HepG2 (cell line): Measurements from ENCODE around the gene CIAO2B. TPM values are rescaled to one million over a fixed set of nuclear protein-coding genes. Genes with fewer than 3 reads are reported as not detected.
A peak's percentile ranks its signal among the peaks of the same experiment; 100 is the strongest.

Experiments
- AGO1 ChIP-seq: fragments of 200-400 bp; formaldehyde crosslinking; IDR thresholded peaks from 2 replicates; pipeline ENCODE4 v1.6.1; 2017; ENCODE audit warnings: mild to moderate bottlenecking, low read depth, low read length, moderate library complexity; ENCODE audit not compliant: poor library complexity, severe bottlenecking
- ATF7-NPFF ChIP-seq: sonication (generic); formaldehyde crosslinking; IDR thresholded peaks from 2 replicates; pipeline ENCODE4 v1.8.1; 2023; ENCODE audit warnings: mild to moderate bottlenecking, low read depth, missing genetic modification reagents, moderate library complexity
- BRCA1 ChIP-seq: sonication (generic); formaldehyde crosslinking; IDR thresholded peaks from 2 replicates; pipeline ENCODE4 v1.4.0; 2020; ENCODE audit warnings: missing genetic modification reagents
- DPF2 ChIP-seq: sonication (generic); formaldehyde crosslinking; IDR thresholded peaks from 2 replicates; pipeline ENCODE4 v1.4.0; 2020; ENCODE audit warnings: mild to moderate bottlenecking, low read depth, missing genetic modification reagents, borderline replicate concordance
- ESRRA ChIP-seq: sonication (generic); formaldehyde crosslinking; IDR thresholded peaks from 2 replicates; pipeline ENCODE4 v1.5.1; 2020; ENCODE audit warnings: mild to moderate bottlenecking, low read depth, missing genetic modification reagents
- FOXM1 ChIP-seq: sonication (generic); formaldehyde crosslinking; IDR thresholded peaks from 2 replicates; pipeline ENCODE4 v1.5.0; 2020; ENCODE audit warnings: missing genetic modification reagents
- HDAC1 ChIP-seq: sonication (generic); formaldehyde crosslinking; IDR thresholded peaks from 2 replicates; pipeline ENCODE4 v1.5.1; 2020; ENCODE audit warnings: mild to moderate bottlenecking, missing genetic modification reagents
- KLF6 ChIP-seq: IDR thresholded peaks from 2 replicates; pipeline ENCODE4 v1.8.0; 2016; ENCODE audit warnings: missing biosample characterization, missing genetic modification reagents
- MIER2 ChIP-seq: IDR thresholded peaks from 2 replicates; pipeline ENCODE4 v1.6.1; 2016; ENCODE audit warnings: missing biosample characterization, missing genetic modification reagents
- PCBP1 ChIP-seq: fragments of 200-400 bp; formaldehyde crosslinking; IDR thresholded peaks from 2 replicates; pipeline ENCODE4 v1.6.1; 2017; ENCODE audit warnings: mild to moderate bottlenecking, low read depth, low read length, borderline replicate concordance
- SP4 ChIP-seq: sonication (generic); formaldehyde crosslinking; IDR thresholded peaks from 2 replicates; pipeline ENCODE4 v1.8.1; 2023; ENCODE audit warnings: mild to moderate bottlenecking, missing genetic modification reagents
- TOE1 ChIP-seq: sonication (generic); formaldehyde crosslinking; IDR thresholded peaks from 2 replicates; pipeline ENCODE4 v1.4.0; 2020; ENCODE audit warnings: mild to moderate bottlenecking, missing genetic modification reagents
- ZNF121 ChIP-seq: sonication (generic); formaldehyde crosslinking; IDR thresholded peaks from 2 replicates; pipeline ENCODE4 v1.5.0; 2020; ENCODE audit warnings: mild to moderate bottlenecking, missing genetic modification reagents
- ZNF451 ChIP-seq: sonication (generic); formaldehyde crosslinking; IDR thresholded peaks from 2 replicates; pipeline ENCODE4 v1.5.0; 2020; ENCODE audit warnings: mild to moderate bottlenecking, missing genetic modification reagents
- ZNF619 ChIP-seq: sonication (generic); formaldehyde crosslinking; IDR thresholded peaks from 2 replicates; pipeline ENCODE4 v1.4.0; 2020; ENCODE audit warnings: mild to moderate bottlenecking, missing genetic modification reagents
- ZNF788 ChIP-seq: sonication (generic); formaldehyde crosslinking; IDR thresholded peaks from 2 replicates; pipeline ENCODE4 v1.5.0; 2020; ENCODE audit warnings: mild to moderate bottlenecking, missing genetic modification reagents, borderline replicate concordance
- ZNF792 ChIP-seq: IDR thresholded peaks from 2 replicates; pipeline ENCODE4 v1.6.1; 2016
- ZNF883 ChIP-seq: sonication (generic); formaldehyde crosslinking; IDR thresholded peaks from 2 replicates; pipeline ENCODE4 v1.5.1; 2020; ENCODE audit warnings: mild to moderate bottlenecking, missing genetic modification reagents; ENCODE audit errors: not compliant biosample characterization
- ZSCAN22 ChIP-seq: sonication (generic); formaldehyde crosslinking; IDR thresholded peaks from 2 replicates; pipeline ENCODE4 v1.4.0; 2020; ENCODE audit warnings: mild to moderate bottlenecking, missing genetic modification reagents
- ZSCAN9 ChIP-seq: IDR thresholded peaks from 2 replicates; pipeline ENCODE4 v1.6.1; 2016; ENCODE audit warnings: borderline replicate concordance
- polyA plus RNA-seq, 8 experiments: library from polyadenylated mRNA; depleted of rRNA in 3 of 8; stranded (reverse) in 7 of 8; unstranded in 1 of 8; fragments of >200 nt; fragmentation: Illumina TruSeq in 4 of 8; extraction: Trizol in 4 of 8; gene quantifications; 2 replicates each; pipeline versions ENCODE4 v1.2.1 to v1.2.3, GENCODE V29; 2011 to 2016; ENCODE audit warnings: low read depth in 4 of 8, missing spikeins in 1 of 8, mixed read lengths in 1 of 8; ENCODE audit not compliant: insufficient read depth in 1 of 8
- total RNA-seq, 5 experiments: library from RNA; depleted of rRNA; stranded (reverse); fragments of >200 nt; fragmentation: Illumina TruSeq; extraction: Trizol; gene quantifications; 2 replicates each; pipeline ENCODE4 v1.2.3, GENCODE V29; 2016; ENCODE audit warnings: low read depth in 1 of 5
- TF ChIP-seq, protein P1 (sequence below): sonication (generic); formaldehyde crosslinking; IDR thresholded peaks from 2 replicates; pipeline ENCODE4 v1.8.1; 2022; ENCODE audit warnings: low read depth, mild to moderate bottlenecking, missing genetic modification reagents
- TF ChIP-seq, protein P2 (sequence below): sonication (generic); formaldehyde crosslinking; conservative IDR thresholded peaks from 2 replicates; pipeline ENCODE4 v1.4.0; 2020; ENCODE audit warnings: missing genetic modification reagents
- TF ChIP-seq, protein P3 (sequence below): sonication (generic); formaldehyde crosslinking; IDR thresholded peaks from 2 replicates; pipeline ENCODE4 v1.4.0; 2020; ENCODE audit warnings: low read depth, mild to moderate bottlenecking, missing genetic modification reagents
- TF ChIP-seq, protein P4 (sequence below): sonication (generic); formaldehyde crosslinking; IDR thresholded peaks from 2 replicates; pipeline ENCODE4 v1.5.0; 2020; ENCODE audit warnings: missing genetic modification reagents, mild to moderate bottlenecking, borderline replicate concordance

Gene CIAO2B
- total and polyA plus RNA-seq, 2 of the 13 experiments (the other 11 are each of a cell fraction or from before 2014, with no cell fraction given) = 157 to 293 TPM

DNA sequence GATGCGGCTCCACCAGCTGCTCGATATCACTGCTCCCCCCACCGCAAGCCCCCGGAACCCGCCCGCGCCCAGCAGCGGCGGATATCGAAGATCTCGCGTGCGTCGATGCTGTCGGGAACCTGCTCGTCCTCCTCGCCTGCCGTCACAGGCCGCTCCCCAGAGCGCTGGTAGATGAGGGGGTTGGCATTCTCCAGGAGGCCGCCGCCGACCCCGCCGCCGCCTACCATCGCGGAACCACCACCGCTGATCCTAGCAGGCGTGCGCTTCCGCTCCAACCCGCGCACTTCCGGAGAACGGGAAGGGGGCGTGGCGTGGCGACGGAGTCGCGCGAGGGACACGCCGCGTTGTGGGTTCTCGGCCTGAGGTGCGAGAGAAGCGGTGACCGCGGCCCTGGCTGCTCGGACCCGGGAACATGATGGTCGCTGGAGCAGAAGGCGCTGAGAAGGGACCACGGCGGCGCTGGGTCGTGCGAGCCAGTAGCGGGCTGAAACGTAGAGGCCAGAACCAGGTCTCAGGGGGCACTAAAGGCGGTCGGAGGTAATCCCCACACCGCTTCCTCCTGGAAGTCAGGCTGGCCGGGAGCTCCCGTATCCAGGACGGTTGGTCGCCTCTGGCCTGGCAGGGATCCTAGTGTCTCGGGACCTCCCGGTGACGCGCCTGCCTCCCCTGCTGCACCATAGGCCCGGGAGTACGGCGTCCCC lies at the start of gene CIAO2B (continued):
- TF ChIP-seq, protein P1, sequence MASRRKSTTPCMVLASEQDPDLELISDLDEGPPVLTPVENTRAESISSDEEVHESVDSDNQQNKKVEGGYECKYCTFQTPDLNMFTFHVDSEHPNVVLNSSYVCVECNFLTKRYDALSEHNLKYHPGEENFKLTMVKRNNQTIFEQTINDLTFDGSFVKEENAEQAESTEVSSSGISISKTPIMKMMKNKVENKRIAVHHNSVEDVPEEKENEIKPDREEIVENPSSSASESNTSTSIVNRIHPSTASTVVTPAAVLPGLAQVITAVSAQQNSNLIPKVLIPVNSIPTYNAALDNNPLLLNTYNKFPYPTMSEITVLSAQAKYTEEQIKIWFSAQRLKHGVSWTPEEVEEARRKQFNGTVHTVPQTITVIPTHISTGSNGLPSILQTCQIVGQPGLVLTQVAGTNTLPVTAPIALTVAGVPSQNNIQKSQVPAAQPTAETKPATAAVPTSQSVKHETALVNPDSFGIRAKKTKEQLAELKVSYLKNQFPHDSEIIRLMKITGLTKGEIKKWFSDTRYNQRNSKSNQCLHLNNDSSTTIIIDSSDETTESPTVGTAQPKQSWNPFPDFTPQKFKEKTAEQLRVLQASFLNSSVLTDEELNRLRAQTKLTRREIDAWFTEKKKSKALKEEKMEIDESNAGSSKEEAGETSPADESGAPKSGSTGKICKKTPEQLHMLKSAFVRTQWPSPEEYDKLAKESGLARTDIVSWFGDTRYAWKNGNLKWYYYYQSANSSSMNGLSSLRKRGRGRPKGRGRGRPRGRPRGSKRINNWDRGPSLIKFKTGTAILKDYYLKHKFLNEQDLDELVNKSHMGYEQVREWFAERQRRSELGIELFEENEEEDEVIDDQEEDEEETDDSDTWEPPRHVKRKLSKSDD = peak; percentile 86; the same call in 1 of the 2 replicates
- TF ChIP-seq ZNF451 (CRISPR knock-in tag) = peak; percentile 97; the same call in 1 of the 2 replicates
- 0 out of 2 replicates have a peak, but pooled peaks have one; percentile 64 for TF ChIP-seq MIER2
- peak; percentile 77 for TF ChIP-seq FOXM1
- TF ChIP-seq DPF2 (CRISPR knock-in tag) = no peak
- peak; percentile 87; the same call in 1 of the 2 replicates for TF ChIP-seq ZSCAN9 (CRISPR knock-in tag)
- 0 out of 2 replicates have a peak, but pooled peaks have one; percentile 29 for TF ChIP-seq ESRRA (CRISPR knock-in tag)
- peak; percentile 86 for TF ChIP-seq ZNF883 (CRISPR knock-in tag)
- peak; percentile 83; the same call in 1 of the 2 replicates for TF ChIP-seq ZNF619 (CRISPR knock-in tag)
- TF ChIP-seq TOE1 (CRISPR knock-in tag) = 0 out of 2 replicates have a peak, but pooled peaks have one; percentile 33
- TF ChIP-seq, protein P2, sequence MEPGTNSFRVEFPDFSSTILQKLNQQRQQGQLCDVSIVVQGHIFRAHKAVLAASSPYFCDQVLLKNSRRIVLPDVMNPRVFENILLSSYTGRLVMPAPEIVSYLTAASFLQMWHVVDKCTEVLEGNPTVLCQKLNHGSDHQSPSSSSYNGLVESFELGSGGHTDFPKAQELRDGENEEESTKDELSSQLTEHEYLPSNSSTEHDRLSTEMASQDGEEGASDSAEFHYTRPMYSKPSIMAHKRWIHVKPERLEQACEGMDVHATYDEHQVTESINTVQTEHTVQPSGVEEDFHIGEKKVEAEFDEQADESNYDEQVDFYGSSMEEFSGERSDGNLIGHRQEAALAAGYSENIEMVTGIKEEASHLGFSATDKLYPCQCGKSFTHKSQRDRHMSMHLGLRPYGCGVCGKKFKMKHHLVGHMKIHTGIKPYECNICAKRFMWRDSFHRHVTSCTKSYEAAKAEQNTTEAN (CRISPR knock-in tag) = peak; percentile 79; the same call in 1 of the 2 replicates
- TF ChIP-seq BRCA1 (CRISPR knock-in tag) = peak; percentile 95
- TF ChIP-seq ZSCAN22 (CRISPR knock-in tag) = no peak
- TF ChIP-seq ZNF121 = peak; percentile 62; the same call in 1 of the 2 replicates
- TF ChIP-seq PCBP1 = peak; percentile 87; the same call in 1 of the 2 replicates
- peak; percentile 65 for TF ChIP-seq AGO1
- TF ChIP-seq ZNF792 (CRISPR knock-in tag) = peak; percentile 89; the same call in 1 of the 2 replicates
- TF ChIP-seq, protein P3, sequence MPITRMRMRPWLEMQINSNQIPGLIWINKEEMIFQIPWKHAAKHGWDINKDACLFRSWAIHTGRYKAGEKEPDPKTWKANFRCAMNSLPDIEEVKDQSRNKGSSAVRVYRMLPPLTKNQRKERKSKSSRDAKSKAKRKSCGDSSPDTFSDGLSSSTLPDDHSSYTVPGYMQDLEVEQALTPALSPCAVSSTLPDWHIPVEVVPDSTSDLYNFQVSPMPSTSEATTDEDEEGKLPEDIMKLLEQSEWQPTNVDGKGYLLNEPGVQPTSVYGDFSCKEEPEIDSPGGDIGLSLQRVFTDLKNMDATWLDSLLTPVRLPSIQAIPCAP (CRISPR knock-in tag) = 0 out of 2 replicates have a peak, but pooled peaks have one; percentile 17
- peak; percentile 92; the same call in 1 of the 2 replicates for TF ChIP-seq SP4
- peak; percentile 99 for TF ChIP-seq HDAC1 (CRISPR knock-in tag)
- peak; percentile 98 for TF ChIP-seq KLF6
- peak; percentile 95 for TF ChIP-seq ATF7-NPFF (CRISPR knock-in tag)
- peak; percentile 89; the same call in 1 of the 2 replicates for TF ChIP-seq ZNF788 (CRISPR knock-in tag)
- TF ChIP-seq, protein P4, sequence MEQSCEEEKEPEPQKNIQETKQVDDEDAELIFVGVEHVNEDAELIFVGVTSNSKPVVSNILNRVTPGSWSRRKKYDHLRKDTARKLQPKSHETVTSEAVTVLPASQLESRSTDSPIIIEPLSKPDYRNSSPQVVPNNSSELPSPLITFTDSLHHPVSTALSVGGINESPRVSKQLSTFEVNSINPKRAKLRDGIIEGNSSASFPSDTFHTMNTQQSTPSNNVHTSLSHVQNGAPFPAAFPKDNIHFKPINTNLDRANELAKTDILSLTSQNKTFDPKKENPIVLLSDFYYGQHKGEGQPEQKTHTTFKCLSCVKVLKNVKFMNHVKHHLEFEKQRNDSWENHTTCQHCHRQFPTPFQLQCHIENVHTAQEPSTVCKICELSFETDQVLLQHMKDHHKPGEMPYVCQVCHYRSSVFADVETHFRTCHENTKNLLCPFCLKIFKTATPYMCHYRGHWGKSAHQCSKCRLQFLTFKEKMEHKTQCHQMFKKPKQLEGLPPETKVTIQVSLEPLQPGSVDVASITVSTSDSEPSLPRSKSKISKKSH (CRISPR knock-in tag) = peak; percentile 71; the same call in 1 of the 2 replicates
